GM12878 (cell line): ENCODE measurements around the gene MACROD2. TPM values are rescaled to one million over a fixed set of nuclear protein-coding genes. Genes with fewer than 3 reads are reported as not detected.

Experiments used
- ATAC-seq: fragments of 200-7000 bp; cut with Tn5 transposase; 3 replicates; pipeline ENCODE4 v1.9.1; 2020; ENCODE audit warnings: mild to moderate bottlenecking, moderate library complexity
- BruUV-seq: library from RNA; stranded (reverse); fragments of 400-500 nt; replicated peaks from 2 replicates; lab custom pipeline; 2021; lab: Mats Ljungman, UMichigan
- CTCF ChIA-PET: fragments of 300-600 bp; sonication (Branson Sonifier 250); formaldehyde crosslinking; extraction: SDS; loops from one replicate; lab custom pipeline; 2021; ENCODE audit warnings: inconsistent platforms; lab: Yijun Ruan, JAX
- POLR2A ChIA-PET: fragments of 350-600 bp; formaldehyde crosslinking; extraction: SDS; loops from one replicate; lab custom pipeline; 2021; ENCODE audit warnings: inconsistent platforms; lab: Charles Lee
- RAD21 ChIA-PET: fragments of 300-600 bp; sonication (Branson Sonifier 250); formaldehyde crosslinking; loops from one replicate; lab custom pipeline; 2023; ENCODE audit warnings: antibody characterized with exemption; ENCODE audit not compliant: unreplicated experiment; lab: Charles Lee
- SMC1A ChIA-PET: fragments of 300-600 bp; sonication (Branson Sonifier 250); formaldehyde crosslinking; loops from one replicate; lab custom pipeline; 2023; ENCODE audit not compliant: unreplicated experiment, uncharacterized antibody; lab: Charles Lee
- DNase-seq: peaks from one replicate; pipeline ENCODE4 v3.0.0-alpha.2; 2011; ENCODE audit warnings: low read depth, low spot score
- FAIRE-seq: peaks from 3 replicates; lab custom pipeline; 2011; peaks lifted over from hg19 to GRCh38; lab: Jason Lieb, UNC
- H2AFZ ChIP-seq: 2 replicates; pipeline ENCODE4 v1.6.0; 2011; ENCODE audit warnings: low read depth, low read length, control low read depth; ENCODE audit not compliant: control insufficient read depth
- H3K27ac ChIP-seq: 2 replicates; pipeline ENCODE4 v1.5.1; 2011; ENCODE audit warnings: control low read depth; ENCODE audit not compliant: control insufficient read depth, insufficient read depth
- H3K27me3 ChIP-seq, 2 experiments: replicated peaks in 1 of 2; 2 replicates each; pipeline versions ENCODE4 v1.6.0 to v1.6.1; 2011; ENCODE audit warnings: low read length in 1 of 2; ENCODE audit not compliant: control insufficient read depth in 2 of 2, insufficient read depth in 2 of 2
- H3K36me3 ChIP-seq, 2 experiments: 2 replicates each; pipeline ENCODE4 v1.5.1; 2011; ENCODE audit warnings: low read length in 1 of 2; ENCODE audit not compliant: control insufficient read depth in 2 of 2, insufficient read depth in 2 of 2
- H3K4me1 ChIP-seq: 2 replicates; pipeline ENCODE4 v1.6.1; 2011; ENCODE audit warnings: mild to moderate bottlenecking, low read length, moderate library complexity, mixed read lengths; ENCODE audit not compliant: control insufficient read depth, insufficient read depth
- H3K4me2 ChIP-seq: 2 replicates; pipeline ENCODE4 v1.6.0; 2011; ENCODE audit warnings: control low read depth; ENCODE audit not compliant: control insufficient read depth, insufficient read depth
- H3K4me3 ChIP-seq: fragments of 200-600 bp; sonication (generic); 2 replicates; pipeline ENCODE4 v1.5.1; 2016
- H3K79me2 ChIP-seq: 2 replicates; pipeline ENCODE4 v1.6.0; 2011; ENCODE audit warnings: low read length; ENCODE audit not compliant: control insufficient read depth, insufficient read depth
- H3K9ac ChIP-seq: 2 replicates; pipeline ENCODE4 v1.8.0; 2011; ENCODE audit warnings: low read length, control low read depth, mixed read lengths; ENCODE audit not compliant: control insufficient read depth, insufficient read depth
- H3K9me3 ChIP-seq: replicated peaks from 3 replicates; pipeline ENCODE4 v1.5.1; 2011; ENCODE audit warnings: mild to moderate bottlenecking, low read length; ENCODE audit not compliant: control insufficient read depth, insufficient read depth
- H4K20me1 ChIP-seq: 2 replicates; pipeline ENCODE4 v1.6.0; 2011; ENCODE audit not compliant: control insufficient read depth, insufficient read depth
- ASH2L ChIP-seq: fragments of 300-600, 200-600 bp; sonication (generic); IDR thresholded peaks from 2 replicates; pipeline ENCODE4 v1.6.1; 2017; ENCODE audit warnings: low read depth, mild to moderate bottlenecking, borderline replicate concordance
- CBX3 ChIP-seq: fragments of 200-600 bp; sonication (generic); IDR thresholded peaks from 2 replicates; pipeline ENCODE4 v1.6.1; 2016; ENCODE audit warnings: low read depth, borderline replicate concordance
- CHD1 ChIP-seq: IDR thresholded peaks from 2 replicates; pipeline ENCODE4 v1.6.1; 2012; ENCODE audit warnings: low read depth, low read length, improper control_type of control experiment
- DPF2 ChIP-seq: fragments of 450-650 bp; IDR thresholded peaks from 2 replicates; pipeline ENCODE4 v1.6.1; 2017; ENCODE audit warnings: mild to moderate bottlenecking
- E2F8 ChIP-seq: fragments of 450-650 bp; IDR thresholded peaks from 2 replicates; pipeline ENCODE4 v1.6.1; 2018; ENCODE audit warnings: mild to moderate bottlenecking, low read depth, moderate library complexity; ENCODE audit not compliant: partially characterized antibody
- ETV6 ChIP-seq, 2 experiments: fragments of 450-650 bp in 1 of 2; IDR thresholded peaks in 1 of 2; conservative IDR thresholded peaks in 1 of 2; 2 replicates each; pipeline ENCODE4 v1.6.1; 2014; ENCODE audit warnings: antibody characterized with exemption in 1 of 2, borderline replicate concordance in 1 of 2, low read depth in 1 of 2, mild to moderate bottlenecking in 1 of 2, moderate library complexity in 1 of 2
- FOXK2 ChIP-seq: fragments of 450-650 bp; IDR thresholded peaks from 2 replicates; pipeline ENCODE4 v1.6.1; 2017; ENCODE audit warnings: mild to moderate bottlenecking, moderate library complexity
- NR2F1 ChIP-seq: fragments of 450-650 bp; conservative IDR thresholded peaks from 2 replicates; pipeline ENCODE4 v1.6.1; 2017; ENCODE audit warnings: mild to moderate bottlenecking
- ZZZ3 ChIP-seq: IDR thresholded peaks from 2 replicates; pipeline ENCODE4 v1.6.1; 2011; ENCODE audit warnings: low read depth; ENCODE audit not compliant: control insufficient read depth, insufficient read length
- in situ Hi-C: fragments of 300-500 bp; cut with MboI; formaldehyde crosslinking; loops from 9 replicates; pipeline ENCODE4 v1.14.3; 2018; ENCODE audit warnings: mixed read lengths
- intact Hi-C: fragments of 100-400 bp; cut with micrococcal nuclease; formaldehyde crosslinking; loops from one replicate; pipeline ENCODE4 v1.14.2; 2022; ENCODE audit not compliant: unreplicated experiment
- polyA plus RNA-seq, 11 experiments: library from polyadenylated mRNA; depleted of rRNA in 4 of 11; unstranded in 6 of 11; stranded (reverse) in 5 of 11; fragments of >200 nt; fragmentation: Nextera tagmentation in 4 of 11; fragmentation: Illumina TruSeq in 1 of 11; extraction: Ambion mirVana in 4 of 11; extraction: Trizol in 1 of 11; gene quantifications; 1 replicate in 1 of 11; 2 replicates in 10 of 11; pipeline versions ENCODE4 v1.2.1 to v1.2.3, GENCODE V29; 2011 to 2016; ENCODE audit warnings: inconsistent platforms in 2 of 11, missing spikeins in 2 of 11, low read depth in 1 of 11
- total RNA-seq, 4 experiments: library from RNA; depleted of rRNA in 3 of 4; stranded (reverse); fragments of >200 nt in 3 of 4; fragmentation: Illumina TruSeq in 1 of 4; extraction: Trizol in 1 of 4; gene quantifications; 2 replicates each; pipeline versions ENCODE4 v1.2.1 to v1.2.3, GENCODE V29; 2013 to 2021
- TF ChIP-seq, protein P1 (sequence below): fragments of 150-350 bp; IDR thresholded peaks from 2 replicates; pipeline ENCODE4 v1.6.1; 2016; ENCODE audit warnings: low read depth, low read length
- TF ChIP-seq, protein P2 (sequence below): fragments of 150-350 bp; IDR thresholded peaks from 2 replicates; pipeline ENCODE4 v1.6.1; 2014; ENCODE audit warnings: mild to moderate bottlenecking, low read depth, low read length

The MACROD2 gene
- total and polyA plus RNA-seq, 10 of the 15 experiments (the other 5 are each of a cell fraction or from before 2014, with no cell fraction given) = 1.1 to 21.5 (median 2.2) TPM

DNA sequence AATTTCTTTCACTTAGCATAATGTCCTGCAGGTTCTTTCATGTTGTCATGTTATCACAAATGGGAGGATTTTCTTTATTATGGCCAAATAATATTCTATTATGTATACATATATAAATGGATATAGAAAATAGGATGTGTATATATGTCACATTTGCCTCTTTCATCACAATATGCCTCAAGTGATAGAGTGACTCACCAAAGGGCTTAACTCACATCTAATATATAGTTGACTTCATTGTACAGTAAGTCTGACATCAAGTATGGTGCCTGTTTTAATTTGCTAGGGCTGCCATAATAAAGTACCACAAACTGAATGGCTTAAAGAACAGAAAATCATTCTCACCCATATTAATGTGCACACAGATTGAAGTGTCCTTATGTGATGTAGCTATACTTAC is 778.2 kb downstream of the MACROD2 start:
- POLR2A ChIA-PET = no interaction called here
- H3K9me3 ChIP-seq = no peaks in the 10 kb centered on the region; the same call in 2 of the 3 replicates
- H3K79me2 ChIP-seq = no peaks in the 10 kb centered on the region
- no TSS peak for BruUV-seq
- no peak overlapping the region for H3K27ac ChIP-seq
- no peaks in the 10 kb centered on the region for H3K27me3 ChIP-seq
- no peaks in the 10 kb centered on the region for H3K36me3 ChIP-seq
- FAIRE-seq = no peak
- RAD21 ChIA-PET = interaction anchor here (0.6 to 1.4 kb wide), 2 partner anchors 58 to 60 kb away, joined by 4 read pairs; no protein-coding TSS in a partner anchor
- no peaks in the 10 kb centered on the region for H4K20me1 ChIP-seq
- SMC1A ChIA-PET = interaction anchor here (3.0 kb wide), 1 partner anchor 11 kb away, joined by 10 read pairs; no protein-coding TSS in a partner anchor
- no peaks in the 10 kb centered on the region for H3K4me1 ChIP-seq
- no peak overlapping the region for H3K4me2 ChIP-seq
- H2AFZ ChIP-seq = no peak overlapping the region
- intact Hi-C loops = no loop called here
- H3K4me3 ChIP-seq = no peak overlapping the region
- CTCF ChIA-PET = no interaction called here
- DNase-seq = no peak
- no peak for ATAC-seq
- in situ Hi-C loops = no loop called here
- H3K9ac ChIP-seq = no peak overlapping the region
- TF ChIP-seq ETV6 (conservative IDR thresholded peaks at IDR 0.05 in 1 of 2, IDR thresholded peaks at IDR 0.05 in 1 of 2; ENCODE audit: borderline replicate concordance in 1 of 2, low read depth in 1 of 2) (no peak), DPF2 (no peak), ASH2L (no peak), E2F8 (no peak), ZZZ3 (no peak), FOXK2 (no peak), CBX3 (no peak), NR2F1 (no peak), CHD1 (no peak)
- TF ChIP-seq, protein P1, sequence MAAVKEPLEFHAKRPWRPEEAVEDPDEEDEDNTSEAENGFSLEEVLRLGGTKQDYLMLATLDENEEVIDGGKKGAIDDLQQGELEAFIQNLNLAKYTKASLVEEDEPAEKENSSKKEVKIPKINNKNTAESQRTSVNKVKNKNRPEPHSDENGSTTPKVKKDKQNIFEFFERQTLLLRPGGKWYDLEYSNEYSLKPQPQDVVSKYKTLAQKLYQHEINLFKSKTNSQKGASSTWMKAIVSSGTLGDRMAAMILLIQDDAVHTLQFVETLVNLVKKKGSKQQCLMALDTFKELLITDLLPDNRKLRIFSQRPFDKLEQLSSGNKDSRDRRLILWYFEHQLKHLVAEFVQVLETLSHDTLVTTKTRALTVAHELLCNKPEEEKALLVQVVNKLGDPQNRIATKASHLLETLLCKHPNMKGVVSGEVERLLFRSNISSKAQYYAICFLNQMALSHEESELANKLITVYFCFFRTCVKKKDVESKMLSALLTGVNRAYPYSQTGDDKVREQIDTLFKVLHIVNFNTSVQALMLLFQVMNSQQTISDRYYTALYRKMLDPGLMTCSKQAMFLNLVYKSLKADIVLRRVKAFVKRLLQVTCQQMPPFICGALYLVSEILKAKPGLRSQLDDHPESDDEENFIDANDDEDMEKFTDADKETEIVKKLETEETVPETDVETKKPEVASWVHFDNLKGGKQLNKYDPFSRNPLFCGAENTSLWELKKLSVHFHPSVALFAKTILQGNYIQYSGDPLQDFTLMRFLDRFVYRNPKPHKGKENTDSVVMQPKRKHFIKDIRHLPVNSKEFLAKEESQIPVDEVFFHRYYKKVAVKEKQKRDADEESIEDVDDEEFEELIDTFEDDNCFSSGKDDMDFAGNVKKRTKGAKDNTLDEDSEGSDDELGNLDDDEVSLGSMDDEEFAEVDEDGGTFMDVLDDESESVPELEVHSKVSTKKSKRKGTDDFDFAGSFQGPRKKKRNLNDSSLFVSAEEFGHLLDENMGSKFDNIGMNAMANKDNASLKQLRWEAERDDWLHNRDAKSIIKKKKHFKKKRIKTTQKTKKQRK = no peak
- TF ChIP-seq, protein P2, sequence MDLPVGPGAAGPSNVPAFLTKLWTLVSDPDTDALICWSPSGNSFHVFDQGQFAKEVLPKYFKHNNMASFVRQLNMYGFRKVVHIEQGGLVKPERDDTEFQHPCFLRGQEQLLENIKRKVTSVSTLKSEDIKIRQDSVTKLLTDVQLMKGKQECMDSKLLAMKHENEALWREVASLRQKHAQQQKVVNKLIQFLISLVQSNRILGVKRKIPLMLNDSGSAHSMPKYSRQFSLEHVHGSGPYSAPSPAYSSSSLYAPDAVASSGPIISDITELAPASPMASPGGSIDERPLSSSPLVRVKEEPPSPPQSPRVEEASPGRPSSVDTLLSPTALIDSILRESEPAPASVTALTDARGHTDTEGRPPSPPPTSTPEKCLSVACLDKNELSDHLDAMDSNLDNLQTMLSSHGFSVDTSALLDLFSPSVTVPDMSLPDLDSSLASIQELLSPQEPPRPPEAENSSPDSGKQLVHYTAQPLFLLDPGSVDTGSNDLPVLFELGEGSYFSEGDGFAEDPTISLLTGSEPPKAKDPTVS = no peak
